ENCODE data around the gene ZNF662. TPM values are rescaled to one million over a fixed set of nuclear protein-coding genes. Genes with fewer than 3 reads are reported as not detected.

Gene ZNF662
- 2.7 to 3.5 TPM (median 2.9 TPM) in 3 replicates for total RNA-seq (2021)
- Bru-seq, nascent RNA: percentile 67 among the genes with signal in this experiment
- long read RNA-seq, experiment 1, partial matches to known transcripts: 0 of 3 reads
- long read RNA-seq, experiment 1, other reads (novel, unspliced or antisense): 3 of 3 reads
- long read RNA-seq, experiment 2: 0 reads
- long read RNA-seq, experiment 3: 0 reads

DNA sequence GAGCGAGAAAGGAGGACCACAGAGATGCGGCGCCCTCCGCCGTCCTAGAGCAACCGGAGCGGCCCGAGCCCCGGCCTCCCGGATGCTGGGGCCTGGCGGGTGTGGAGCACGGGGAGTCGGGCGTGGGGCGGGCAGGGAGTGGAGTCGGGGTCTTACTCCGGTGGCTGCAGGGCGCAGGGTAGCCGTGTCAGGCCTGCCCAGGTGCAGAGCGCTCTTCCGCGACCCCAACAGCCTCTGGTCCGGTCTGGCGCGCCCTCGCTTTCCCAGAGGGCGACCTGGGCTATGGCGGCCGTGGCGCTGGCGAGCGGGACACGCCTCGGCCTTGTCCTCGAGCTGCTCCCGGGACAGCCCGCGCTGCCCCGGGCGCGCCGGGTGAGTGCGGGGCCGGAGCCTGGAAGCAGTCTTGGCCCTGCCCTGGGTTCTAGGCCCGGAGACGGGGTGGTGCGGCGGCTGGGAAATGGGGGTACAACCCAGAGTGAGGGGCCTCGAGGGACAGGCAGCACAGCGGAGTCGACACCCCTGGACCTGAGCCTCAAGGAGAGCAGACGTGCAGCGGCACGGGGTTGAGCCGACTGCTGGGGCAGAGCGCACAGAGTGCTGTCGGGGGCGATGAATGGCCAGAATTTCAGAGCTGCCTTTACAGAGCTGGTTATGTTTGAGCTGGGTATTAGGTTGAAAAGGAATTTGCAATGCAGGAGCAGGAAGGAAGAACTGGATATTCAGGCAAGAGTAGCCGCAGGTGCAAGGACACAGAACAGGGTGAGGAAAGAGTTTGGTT is at the start of gene ZNF662:
ZNF662 (plus strand) TSS at position 73 of the 778 bp plus-strand sequence. CDS start 1,973 bp downstream, outside the sequence.
- H3K4me3 Mint-ChIP-seq: peak within 1 kb of the TSS; percentile 53
- H3K27me3 Mint-ChIP-seq (ENCODE audit: low read depth): peaks cover 6% of the 10 kb centered on the region; the same call in 1 of the 2 replicates
- H3K9me3 Mint-ChIP-seq: peaks cover 33% of the 10 kb centered on the region
- ChIA-PET CTCF (interaction anchor here (1.2 to 1.3 kb wide), 2 partner anchors 25 to 165 kb away, joined by 3 to 6 read pairs; no protein-coding TSS in a partner anchor), POLR2A (no interaction called here)
- peaks cover 20% of the 10 kb centered on the region for H3K4me1 Mint-ChIP-seq
- TF ChIP-seq, protein P1, sequence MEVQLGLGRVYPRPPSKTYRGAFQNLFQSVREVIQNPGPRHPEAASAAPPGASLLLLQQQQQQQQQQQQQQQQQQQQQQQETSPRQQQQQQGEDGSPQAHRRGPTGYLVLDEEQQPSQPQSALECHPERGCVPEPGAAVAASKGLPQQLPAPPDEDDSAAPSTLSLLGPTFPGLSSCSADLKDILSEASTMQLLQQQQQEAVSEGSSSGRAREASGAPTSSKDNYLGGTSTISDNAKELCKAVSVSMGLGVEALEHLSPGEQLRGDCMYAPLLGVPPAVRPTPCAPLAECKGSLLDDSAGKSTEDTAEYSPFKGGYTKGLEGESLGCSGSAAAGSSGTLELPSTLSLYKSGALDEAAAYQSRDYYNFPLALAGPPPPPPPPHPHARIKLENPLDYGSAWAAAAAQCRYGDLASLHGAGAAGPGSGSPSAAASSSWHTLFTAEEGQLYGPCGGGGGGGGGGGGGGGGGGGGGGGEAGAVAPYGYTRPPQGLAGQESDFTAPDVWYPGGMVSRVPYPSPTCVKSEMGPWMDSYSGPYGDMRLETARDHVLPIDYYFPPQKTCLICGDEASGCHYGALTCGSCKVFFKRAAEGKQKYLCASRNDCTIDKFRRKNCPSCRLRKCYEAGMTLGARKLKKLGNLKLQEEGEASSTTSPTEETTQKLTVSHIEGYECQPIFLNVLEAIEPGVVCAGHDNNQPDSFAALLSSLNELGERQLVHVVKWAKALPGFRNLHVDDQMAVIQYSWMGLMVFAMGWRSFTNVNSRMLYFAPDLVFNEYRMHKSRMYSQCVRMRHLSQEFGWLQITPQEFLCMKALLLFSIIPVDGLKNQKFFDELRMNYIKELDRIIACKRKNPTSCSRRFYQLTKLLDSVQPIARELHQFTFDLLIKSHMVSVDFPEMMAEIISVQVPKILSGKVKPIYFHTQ (CRISPR knock-in tag; IDR thresholded peaks at IDR 0.05): no peak
- no peak for TF ChIP-seq CBFB (CRISPR knock-in tag; IDR thresholded peaks at IDR 0.05; ENCODE audit: low read depth)
- no peak for TF ChIP-seq TEAD1 (CRISPR knock-in tag; IDR thresholded peaks at IDR 0.05)
- no peak within 1 kb of the TSS for H3K27ac Mint-ChIP-seq
- ATAC-seq (peak; percentile 64), DNase-seq (ENCODE audit: low spot score) (peak; percentile 36)
- peaks cover 17% of the 10 kb centered on the region for H3K36me3 Mint-ChIP-seq

DNA sequence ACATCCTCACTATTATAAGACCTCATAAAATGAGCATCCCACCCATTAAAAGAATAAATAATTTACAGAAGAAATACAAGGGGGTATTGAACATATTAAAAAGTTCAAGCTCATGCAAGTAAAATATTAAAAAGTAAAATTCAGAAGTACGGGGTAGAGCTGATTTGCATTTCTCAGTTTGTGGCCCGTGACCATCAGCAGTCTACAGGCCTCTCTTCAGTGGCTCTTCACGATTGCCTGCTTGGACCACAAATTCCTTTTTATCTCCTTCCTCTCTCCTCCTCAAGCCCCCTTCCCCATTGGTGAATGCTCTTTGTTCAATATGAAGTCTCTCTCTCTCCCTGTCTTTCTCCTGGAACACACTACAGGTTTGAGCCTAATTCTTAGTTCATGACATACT is 49.4 kb upstream of the ZNF662 start:
- Mint-ChIP-seq H3K4me3 (no peak overlapping the region), H3K27me3 (ENCODE audit: low read depth) (peaks cover 9% of the 10 kb centered on the region; the same call in 1 of the 2 replicates), H3K9me3 (peaks cover 9% of the 10 kb centered on the region), H3K27ac (no peak overlapping the region), H3K36me3 (no peaks in the 10 kb centered on the region; the same call in 1 of the 2 replicates), H3K4me1 (peaks cover 3% of the 10 kb centered on the region; the same call in 1 of the 2 replicates)
- no peak for DNase-seq (ENCODE audit: low spot score)
- ChIA-PET CTCF (interaction anchor here (1.2 to 1.3 kb wide), 2 partner anchors 17 to 25 kb away, joined by 3 to 4 read pairs; no protein-coding TSS in a partner anchor), POLR2A (no interaction called here)
- no peak for ATAC-seq
- no peak for TF ChIP-seq TEAD4 (CRISPR knock-in tag; IDR thresholded peaks at IDR 0.05)

DNA sequence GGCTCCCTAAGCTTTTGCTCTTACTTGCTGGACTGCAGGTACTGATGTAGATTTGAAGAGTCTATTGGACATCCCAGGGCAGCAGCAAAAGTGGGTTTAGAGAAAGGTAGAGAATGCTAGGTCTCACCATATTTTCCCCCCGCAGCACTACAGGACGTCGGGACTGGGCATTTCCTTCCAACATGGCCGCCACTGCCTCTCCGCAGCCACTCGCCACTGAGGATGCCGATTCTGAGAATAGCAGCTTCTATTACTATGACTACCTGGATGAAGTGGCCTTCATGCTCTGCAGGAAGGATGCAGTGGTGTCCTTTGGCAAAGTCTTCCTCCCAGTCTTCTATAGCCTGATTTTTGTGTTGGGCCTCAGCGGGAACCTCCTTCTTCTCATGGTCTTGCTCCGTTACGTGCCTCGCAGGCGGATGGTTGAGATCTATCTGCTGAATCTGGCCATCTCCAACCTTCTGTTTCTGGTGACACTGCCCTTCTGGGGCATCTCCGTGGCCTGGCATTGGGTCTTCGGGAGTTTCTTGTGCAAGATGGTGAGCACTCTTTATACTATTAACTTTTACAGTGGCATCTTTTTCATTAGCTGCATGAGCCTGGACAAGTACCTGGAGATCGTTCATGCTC is 41.5 kb upstream of the ZNF662 start:
- ATAC-seq (no peak), DNase-seq (ENCODE audit: low spot score) (no peak)
- no peaks in the 10 kb centered on the region for H3K4me1 Mint-ChIP-seq
- peaks cover 4% of the 10 kb centered on the region; the same call in 1 of the 2 replicates for H3K9me3 Mint-ChIP-seq
- H3K27me3 Mint-ChIP-seq (ENCODE audit: low read depth): peaks cover 14% of the 10 kb centered on the region; the same call in 1 of the 2 replicates
- ChIA-PET CTCF (no interaction called here), POLR2A (no interaction called here)
- H3K4me3 Mint-ChIP-seq: no peak overlapping the region
- no peak overlapping the region for H3K27ac Mint-ChIP-seq
- no peaks in the 10 kb centered on the region for H3K36me3 Mint-ChIP-seq
- TF ChIP-seq ELF4 (CRISPR knock-in tag; IDR thresholded peaks at IDR 0.05; ENCODE audit: low read depth) (no peak), NR1H2 (CRISPR knock-in tag; IDR thresholded peaks at IDR 0.05) (no peak), OVOL2 (CRISPR knock-in tag; IDR thresholded peaks at IDR 0.05; ENCODE audit: borderline replicate concordance) (no peak), PRRX2 (CRISPR knock-in tag; IDR thresholded peaks at IDR 0.05) (no peak), ZNF416 (CRISPR knock-in tag; IDR thresholded peaks at IDR 0.05) (no peak), CREM (CRISPR knock-in tag; IDR thresholded peaks at IDR 0.05) (no peak), FOXJ3 (CRISPR knock-in tag; IDR thresholded peaks at IDR 0.05; ENCODE audit: borderline replicate concordance) (no peak), ZNF138 (CRISPR knock-in tag; conservative IDR thresholded peaks at IDR 0.05) (no peak), ZNF263 (CRISPR knock-in tag; IDR thresholded peaks at IDR 0.05; ENCODE audit: low read depth) (no peak), ZNF396 (CRISPR knock-in tag; IDR thresholded peaks at IDR 0.05; ENCODE audit: borderline replicate concordance) (no peak), GABPB1 (CRISPR knock-in tag; IDR thresholded peaks at IDR 0.05) (no peak), MYBL2 (CRISPR knock-in tag; IDR thresholded peaks at IDR 0.05) (no peak)
- TF ChIP-seq, protein P2, sequence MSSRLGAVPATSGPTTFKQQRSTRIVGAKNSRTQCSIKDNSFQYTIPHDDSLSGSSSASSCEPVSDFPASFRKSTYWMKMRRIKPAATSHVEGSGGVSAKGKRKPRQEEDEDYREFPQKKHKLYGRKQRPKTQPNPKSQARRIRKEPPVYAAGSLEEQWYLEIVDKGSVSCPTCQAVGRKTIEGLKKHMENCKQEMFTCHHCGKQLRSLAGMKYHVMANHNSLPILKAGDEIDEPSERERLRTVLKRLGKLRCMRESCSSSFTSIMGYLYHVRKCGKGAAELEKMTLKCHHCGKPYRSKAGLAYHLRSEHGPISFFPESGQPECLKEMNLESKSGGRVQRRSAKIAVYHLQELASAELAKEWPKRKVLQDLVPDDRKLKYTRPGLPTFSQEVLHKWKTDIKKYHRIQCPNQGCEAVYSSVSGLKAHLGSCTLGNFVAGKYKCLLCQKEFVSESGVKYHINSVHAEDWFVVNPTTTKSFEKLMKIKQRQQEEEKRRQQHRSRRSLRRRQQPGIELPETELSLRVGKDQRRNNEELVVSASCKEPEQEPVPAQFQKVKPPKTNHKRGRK (CRISPR knock-in tag; IDR thresholded peaks at IDR 0.05; ENCODE audit: borderline replicate concordance): no peak
- TF ChIP-seq, protein P3, sequence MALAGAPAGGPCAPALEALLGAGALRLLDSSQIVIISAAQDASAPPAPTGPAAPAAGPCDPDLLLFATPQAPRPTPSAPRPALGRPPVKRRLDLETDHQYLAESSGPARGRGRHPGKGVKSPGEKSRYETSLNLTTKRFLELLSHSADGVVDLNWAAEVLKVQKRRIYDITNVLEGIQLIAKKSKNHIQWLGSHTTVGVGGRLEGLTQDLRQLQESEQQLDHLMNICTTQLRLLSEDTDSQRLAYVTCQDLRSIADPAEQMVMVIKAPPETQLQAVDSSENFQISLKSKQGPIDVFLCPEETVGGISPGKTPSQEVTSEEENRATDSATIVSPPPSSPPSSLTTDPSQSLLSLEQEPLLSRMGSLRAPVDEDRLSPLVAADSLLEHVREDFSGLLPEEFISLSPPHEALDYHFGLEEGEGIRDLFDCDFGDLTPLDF (CRISPR knock-in tag; IDR thresholded peaks at IDR 0.05): no peak
- TF ChIP-seq, protein P4, sequence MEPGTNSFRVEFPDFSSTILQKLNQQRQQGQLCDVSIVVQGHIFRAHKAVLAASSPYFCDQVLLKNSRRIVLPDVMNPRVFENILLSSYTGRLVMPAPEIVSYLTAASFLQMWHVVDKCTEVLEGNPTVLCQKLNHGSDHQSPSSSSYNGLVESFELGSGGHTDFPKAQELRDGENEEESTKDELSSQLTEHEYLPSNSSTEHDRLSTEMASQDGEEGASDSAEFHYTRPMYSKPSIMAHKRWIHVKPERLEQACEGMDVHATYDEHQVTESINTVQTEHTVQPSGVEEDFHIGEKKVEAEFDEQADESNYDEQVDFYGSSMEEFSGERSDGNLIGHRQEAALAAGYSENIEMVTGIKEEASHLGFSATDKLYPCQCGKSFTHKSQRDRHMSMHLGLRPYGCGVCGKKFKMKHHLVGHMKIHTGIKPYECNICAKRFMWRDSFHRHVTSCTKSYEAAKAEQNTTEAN (CRISPR knock-in tag; IDR thresholded peaks at IDR 0.05): no peak
- TF ChIP-seq, protein P5, sequence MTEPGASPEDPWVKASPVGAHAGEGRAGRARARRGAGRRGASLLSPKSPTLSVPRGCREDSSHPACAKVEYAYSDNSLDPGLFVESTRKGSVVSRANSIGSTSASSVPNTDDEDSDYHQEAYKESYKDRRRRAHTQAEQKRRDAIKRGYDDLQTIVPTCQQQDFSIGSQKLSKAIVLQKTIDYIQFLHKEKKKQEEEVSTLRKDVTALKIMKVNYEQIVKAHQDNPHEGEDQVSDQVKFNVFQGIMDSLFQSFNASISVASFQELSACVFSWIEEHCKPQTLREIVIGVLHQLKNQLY (CRISPR knock-in tag; IDR thresholded peaks at IDR 0.05): no peak
